Neural progenitor cell (in vitro differentiated cells): ENCODE data around the gene NCOA3.

Experiments used
- EZH2 ChIP-seq: fragments of 200-600 bp; sonication (generic); IDR thresholded peaks from 2 replicates; pipeline ENCODE4 v1.6.1; 2017; ENCODE audit warnings: antibody characterized with exemption, mild to moderate bottlenecking, moderate library complexity
- TF ChIP-seq, protein P1 (sequence below): fragments of 200-600 bp; sonication (generic); IDR thresholded peaks from 2 replicates; pipeline ENCODE4 v1.5.1; 2017; ENCODE audit warnings: antibody characterized with exemption, mild to moderate bottlenecking

DNA sequence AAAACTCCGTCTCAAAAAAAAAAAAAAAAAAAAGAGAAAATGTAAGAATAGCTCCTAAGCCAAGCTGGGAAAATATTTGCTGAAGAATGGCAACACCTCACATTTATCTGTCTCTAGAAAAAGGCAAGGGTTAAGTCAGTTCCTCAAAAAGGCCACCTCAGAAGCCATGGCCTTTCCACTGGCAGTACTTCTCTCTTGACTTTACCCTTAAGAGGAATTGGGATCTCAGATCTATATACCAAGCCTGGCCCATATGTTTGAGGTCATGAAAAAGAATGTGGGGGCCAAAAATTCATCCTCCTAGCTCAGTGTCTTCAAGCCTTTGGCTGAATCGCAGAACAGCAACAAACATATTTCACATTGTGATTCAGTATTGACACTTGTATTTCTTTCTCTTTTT is 10.9 kb upstream of the NCOA3 start:
- TF ChIP-seq, protein P1, sequence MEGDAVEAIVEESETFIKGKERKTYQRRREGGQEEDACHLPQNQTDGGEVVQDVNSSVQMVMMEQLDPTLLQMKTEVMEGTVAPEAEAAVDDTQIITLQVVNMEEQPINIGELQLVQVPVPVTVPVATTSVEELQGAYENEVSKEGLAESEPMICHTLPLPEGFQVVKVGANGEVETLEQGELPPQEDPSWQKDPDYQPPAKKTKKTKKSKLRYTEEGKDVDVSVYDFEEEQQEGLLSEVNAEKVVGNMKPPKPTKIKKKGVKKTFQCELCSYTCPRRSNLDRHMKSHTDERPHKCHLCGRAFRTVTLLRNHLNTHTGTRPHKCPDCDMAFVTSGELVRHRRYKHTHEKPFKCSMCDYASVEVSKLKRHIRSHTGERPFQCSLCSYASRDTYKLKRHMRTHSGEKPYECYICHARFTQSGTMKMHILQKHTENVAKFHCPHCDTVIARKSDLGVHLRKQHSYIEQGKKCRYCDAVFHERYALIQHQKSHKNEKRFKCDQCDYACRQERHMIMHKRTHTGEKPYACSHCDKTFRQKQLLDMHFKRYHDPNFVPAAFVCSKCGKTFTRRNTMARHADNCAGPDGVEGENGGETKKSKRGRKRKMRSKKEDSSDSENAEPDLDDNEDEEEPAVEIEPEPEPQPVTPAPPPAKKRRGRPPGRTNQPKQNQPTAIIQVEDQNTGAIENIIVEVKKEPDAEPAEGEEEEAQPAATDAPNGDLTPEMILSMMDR = no peak
- TF ChIP-seq EZH2 = no peak
